ENCODE measurements around the gene SERTAD3. TPM values are rescaled to one million over a fixed set of nuclear protein-coding genes. Genes with fewer than 3 reads are reported as not detected.
A peak's percentile ranks its signal among the peaks of the same experiment; 100 is the strongest.
"Not testable (repeated sequence)": the region's sequence is repeated elsewhere in the genome, so short reads cannot be mapped to it uniquely, and the experiment has no call there.

The SERTAD3 gene
- total RNA-seq, 1 experiment from 2014 or later, result 13.8 TPM

DNA sequence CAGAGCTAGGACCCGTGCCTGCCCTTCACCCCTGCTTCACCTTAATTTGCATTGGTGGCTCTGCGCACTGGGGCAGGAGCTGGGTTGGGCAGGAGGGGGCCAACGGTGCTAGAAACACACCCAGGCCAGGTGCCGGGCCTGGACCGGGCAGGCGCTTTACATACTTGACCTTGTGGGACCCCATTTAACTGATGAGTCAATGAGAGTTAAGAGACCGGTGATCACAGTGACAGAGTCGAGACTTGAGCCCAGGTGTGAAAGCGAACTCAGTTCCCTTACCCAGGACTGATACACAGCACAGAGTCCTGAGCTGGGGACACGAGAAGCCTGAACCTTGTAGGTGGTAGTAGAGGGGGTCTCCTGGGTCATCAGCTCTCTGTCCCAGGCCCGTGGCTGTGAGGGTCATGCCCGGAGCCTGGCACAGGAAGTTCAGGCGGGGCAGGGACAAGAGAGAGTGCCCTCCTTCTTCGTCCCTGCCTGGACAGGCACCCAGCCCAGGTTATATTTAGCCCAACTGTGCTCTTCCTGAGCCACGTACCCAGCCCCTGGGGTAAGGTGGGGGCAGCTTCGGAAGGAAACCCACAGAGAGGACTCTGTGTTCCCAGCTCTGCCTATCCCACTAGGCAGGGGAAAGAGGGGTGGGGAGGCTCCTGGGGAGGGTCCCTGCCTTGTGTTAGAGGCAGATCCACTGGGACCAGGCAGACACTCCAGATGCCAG is 32.9 kb downstream of the SERTAD3 start:
- DNase-seq (ENCODE audit: low read depth), result no peak

DNA sequence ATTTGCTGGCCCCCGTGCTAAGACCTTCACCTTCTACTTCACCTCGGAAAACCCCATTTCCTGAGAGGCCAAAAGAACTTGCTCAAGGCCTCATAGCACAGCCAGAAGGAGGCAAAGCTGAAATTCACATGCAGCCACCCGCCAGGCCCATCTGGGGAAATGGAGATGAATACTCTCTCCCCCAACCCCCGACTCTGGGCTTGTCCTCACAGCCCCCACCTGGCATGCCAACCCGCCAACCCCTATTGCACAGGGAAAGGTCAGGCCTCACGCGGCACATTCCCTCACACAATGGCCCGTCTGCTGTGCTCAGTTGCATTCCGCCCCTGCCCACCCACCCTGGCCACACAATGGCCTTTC is 34.1 kb downstream of the SERTAD3 start:
- no peak for DNase-seq (ENCODE audit: low read depth)

DNA sequence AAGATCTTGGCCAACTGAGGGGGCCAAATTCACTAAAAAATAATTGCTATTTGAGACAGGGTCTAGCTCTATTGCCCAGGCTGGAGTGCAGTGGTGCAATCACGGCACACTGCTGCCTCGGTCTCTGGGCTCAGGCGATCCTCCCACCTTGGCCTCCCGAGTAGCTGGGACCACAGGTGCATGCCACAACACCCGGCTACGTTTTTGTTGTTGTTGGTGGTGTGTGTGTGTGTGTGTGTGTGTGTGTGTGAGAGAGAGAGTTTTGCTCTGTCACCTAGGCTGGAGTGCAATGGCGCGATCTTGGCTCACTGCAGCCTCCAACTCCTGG is 35.6 kb downstream of the SERTAD3 start:
- DNase-seq (ENCODE audit: low read depth), result not testable (repeated sequence)

DNA sequence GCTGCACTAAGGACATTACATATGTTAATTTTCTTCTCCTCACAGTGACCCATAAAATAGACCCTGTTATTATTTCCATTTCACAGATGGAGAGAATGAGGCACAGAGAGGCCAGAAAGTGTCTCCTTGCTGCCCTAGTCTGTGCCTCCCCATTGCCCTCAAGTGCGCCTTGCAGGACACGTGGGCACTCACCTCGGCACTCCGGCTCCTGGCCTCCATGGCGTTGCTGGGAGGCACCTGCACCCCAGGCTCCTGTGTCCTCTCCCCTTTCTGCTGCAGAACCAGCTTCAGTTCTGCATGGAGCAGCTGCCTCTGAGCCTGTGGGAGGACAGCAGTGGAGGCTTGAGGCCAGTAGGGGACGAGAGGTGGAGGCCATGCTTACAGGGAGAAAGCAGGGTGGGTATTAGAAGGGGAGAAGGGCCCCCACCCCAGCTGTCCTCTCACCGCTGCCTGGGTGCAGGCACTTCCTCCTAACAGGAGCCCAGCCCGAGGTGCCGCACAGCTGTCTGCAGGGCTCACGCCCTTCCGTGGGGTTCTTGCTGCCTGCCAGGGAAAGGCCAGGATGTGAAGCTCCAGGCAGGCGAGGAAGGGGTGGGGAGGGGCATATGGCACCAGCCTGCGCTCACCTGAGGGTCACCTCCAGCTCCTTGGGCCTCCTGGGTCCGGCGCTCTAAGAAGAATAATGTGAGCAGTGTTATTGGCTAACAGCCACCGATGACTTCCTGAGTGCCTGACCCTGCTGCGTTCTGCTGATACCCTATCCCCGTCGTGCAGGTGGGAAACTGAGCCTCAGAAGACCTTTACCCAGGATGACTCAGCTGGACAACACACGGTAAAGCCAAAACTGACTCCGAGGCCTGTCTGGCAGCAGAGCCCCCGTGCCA is 36.2 kb downstream of the SERTAD3 start:
- DNase-seq (ENCODE audit: low read depth), result no peak

DNA sequence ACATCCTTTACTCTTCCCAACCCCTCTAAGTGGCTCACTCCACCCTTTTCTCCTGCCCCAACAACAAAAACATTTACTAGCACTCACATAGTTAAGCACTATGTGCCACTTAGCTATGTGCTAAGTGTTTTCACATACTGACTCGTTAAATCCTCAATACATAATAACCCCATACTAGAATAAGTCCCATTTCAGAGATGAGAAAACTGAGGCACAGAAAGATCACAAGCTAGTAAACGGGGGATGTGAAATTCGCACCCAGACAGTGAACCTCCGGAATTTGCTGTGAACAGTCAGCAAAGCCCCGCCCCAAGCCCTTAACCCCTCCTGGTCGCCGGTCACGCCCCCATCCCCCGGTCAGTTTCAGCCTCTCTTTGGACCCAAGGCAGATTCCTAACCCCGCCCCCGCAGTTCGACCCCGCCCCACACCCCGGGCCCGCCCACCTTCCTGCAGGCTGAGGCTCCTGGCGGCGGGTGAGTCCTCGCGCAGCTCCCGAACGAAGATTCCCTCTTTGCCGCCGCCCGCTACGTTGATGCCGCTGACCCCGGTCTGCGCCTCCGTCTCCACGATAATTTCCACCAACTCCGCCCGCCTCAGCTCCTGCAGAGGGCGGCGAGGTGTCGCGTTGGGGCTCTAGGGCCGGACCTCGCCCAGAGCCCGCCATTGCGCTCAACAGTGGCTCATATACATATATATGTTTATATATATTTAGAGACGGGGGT is 40.7 kb downstream of the SERTAD3 start:
- DNase-seq (ENCODE audit: low read depth), result peak; percentile 95

DNA sequence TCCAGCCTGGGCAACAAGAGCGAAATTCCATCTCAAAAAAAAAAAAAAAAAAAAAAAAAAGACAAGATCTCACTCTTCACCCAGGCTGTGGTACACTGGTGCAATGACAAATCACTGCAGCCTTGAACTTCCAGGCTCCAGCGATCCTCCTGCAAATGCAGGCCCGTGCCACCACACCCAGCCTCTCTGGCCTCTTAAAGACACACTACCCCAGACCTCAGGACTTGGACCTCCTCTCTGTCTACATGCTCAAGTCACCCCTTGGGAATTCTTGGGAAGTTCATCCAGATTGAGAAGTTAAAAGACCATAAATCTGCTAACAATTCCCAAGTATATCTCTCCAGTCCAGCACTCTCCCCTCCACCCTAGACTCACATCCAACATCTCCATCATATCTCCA is 43.6 kb downstream of the SERTAD3 start:
- no peak for DNase-seq (ENCODE audit: low read depth)

DNA sequence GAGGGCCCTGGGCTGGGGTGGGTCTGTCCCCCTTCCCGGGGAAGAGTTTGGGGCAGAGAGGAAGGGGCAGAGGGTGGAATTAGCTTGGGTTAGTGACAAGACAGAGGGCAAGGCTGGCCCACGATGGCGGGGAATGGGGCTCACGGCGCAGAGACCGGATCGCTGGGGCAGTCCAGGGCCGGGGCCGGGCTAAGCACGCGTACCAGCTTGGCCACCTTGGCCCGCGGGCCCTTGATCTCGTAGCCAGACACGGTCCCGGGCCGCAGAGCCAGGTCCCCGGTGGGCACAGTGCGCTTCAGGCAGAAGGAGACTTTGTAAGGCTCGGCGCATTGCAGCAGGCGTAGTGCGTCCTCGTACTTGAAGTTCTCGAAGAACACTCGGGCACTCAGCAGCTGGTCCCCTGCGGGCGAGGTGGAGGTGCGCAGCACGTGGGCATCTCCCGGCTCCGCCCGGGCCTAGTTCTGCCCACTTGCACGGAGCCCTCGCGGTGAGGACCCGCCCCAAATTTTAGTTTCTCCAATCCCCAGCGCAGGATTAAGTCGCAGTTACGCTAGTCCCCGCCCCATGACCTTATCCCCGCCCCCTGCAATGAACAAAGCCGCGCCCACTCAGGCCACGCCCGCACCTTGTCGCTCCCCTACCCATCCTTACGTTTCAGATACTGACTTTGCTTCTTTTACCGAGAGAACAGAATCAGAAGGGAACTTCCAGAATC is 45.6 kb downstream of the SERTAD3 start:
- DNase-seq (ENCODE audit: low read depth), result no peak

DNA sequence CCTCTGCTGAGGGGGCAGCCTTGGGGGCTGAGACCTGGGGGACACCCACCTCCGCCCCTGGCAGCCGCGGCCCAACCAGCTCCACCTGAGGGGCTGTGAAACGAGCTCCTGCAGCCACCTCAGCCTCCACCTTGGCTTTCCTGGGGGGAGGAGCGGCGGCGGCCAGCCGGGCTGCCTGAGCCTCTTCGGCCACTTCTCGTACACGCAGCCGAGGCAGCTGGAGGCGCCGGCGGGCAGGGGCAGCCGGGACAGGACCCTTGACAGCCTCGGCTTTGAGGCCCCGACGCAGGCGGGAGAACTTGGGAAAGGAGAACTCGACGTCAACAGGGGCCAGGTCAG is 46.6 kb downstream of the SERTAD3 start:
- no peak for DNase-seq (ENCODE audit: low read depth)

DNA sequence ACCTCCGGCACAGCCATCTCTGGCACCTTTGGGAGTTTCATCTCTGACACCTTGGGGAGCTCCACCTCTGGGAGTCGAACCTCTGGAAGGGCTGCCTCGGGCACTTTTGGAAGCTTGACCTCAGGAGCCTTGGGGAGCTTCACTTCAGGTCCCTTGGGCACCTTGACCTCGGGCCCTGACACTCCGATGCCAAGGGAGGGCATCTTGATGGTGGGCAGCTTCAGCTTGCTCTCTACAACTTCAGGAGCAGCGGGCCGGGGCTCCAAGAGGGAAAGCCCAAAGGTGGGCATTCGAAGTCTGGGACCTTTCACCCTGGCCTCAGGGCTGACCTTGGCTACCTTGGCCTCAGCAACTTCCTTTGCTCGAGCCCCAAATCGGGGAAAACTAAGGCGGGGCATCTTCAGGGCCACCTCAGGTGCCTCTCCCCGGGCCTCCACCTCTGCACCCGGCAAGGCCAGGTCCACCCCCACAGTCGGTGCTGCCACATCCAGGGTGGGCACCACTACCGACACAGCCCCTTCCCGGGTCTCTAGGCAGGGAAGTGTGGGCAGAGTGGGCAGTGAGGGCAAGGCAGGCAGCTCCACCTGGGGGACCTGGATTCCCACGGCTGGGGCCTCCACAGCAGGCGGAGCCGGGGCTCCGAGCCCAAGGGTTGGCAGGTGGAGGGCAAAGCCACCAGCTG is 47.1 kb downstream of the SERTAD3 start:
- no peak for DNase-seq (ENCODE audit: low read depth)

DNA sequence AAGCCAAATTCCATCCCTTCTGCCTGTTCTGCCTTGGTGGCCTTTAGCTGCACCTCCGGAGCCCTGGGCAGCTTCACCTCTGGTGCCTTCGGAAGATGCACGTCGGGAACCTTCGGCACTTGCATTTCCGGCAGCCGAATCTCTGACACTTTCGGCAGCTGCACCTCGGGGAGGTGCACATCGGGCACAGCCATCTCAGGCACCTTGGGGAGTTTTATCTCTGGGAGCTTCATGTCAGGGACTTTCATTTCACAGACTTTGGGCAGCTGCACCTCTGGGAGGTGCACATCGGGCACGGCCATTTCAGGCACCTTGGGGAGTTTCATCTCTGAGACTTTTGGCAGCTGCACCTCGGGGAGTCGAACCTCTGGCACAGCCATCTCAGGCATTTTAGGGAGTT is 48.2 kb downstream of the SERTAD3 start:
- no peak for DNase-seq (ENCODE audit: low read depth)

DNA sequence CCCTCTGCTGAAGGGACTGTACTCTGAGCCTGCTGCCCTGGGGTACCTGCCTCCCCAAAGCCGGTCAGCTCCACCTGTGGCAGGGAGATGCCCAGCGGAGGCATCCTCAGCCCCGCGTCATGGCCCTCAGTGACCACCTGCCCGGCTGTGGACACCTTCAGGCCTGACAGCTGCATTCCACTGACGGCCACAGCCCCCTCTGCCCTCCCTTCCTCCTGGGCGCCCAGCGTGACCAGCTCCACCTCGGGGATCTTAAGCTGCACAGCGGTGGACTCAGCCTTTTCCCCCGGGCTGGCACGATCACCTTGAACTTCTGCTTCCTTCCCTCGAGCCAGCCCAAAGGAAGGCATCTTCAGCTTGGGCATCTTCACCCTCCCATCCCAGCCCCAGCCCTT is 49.3 kb downstream of the SERTAD3 start:
- no peak for DNase-seq (ENCODE audit: low read depth)

DNA sequence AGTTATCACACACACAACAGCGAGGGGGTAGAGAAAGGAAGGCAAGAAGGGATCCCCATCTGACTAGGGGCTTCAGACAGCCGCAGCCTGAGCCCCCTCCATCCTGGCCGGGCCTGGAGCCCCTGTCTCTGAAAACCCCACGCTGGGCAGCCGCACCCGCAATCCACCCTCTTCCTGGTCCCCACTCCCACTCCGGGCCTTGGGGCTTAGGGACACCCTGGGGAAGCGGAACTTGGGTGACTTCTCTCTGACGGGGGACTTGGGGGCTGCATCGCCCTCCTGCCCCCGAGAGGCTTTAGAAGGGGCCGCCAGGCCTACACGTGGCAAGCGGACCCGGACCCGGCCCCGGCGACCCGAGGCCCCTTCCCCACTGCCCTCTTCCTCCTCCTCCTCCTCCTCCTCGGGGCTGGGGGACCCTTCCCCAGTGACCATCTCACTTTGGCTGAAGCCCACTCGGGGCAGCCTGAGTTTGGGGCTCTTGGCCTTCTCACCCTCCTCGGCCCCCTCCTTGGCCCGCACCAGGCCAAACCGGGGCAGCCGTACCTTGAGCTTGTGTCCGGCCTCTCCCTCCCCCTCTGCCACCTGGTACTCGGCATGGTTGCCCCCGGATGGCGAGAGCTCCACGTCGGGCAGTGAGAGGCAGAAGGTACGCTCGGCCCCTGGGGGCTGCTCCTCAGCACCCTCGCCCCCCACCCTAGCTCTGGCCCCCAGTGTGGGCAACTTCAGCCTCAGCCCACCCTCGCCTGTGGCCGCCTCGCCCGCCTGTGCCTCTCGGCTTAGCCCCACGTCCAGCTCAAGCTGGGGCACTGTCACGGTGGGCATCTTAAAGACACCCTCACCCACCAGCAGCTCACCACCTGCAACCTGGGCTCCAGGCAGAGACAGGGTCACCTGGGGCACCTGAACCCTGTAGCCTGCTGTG is 50.0 kb downstream of the SERTAD3 start:
- DNase-seq (ENCODE audit: low read depth), result no peak

DNA sequence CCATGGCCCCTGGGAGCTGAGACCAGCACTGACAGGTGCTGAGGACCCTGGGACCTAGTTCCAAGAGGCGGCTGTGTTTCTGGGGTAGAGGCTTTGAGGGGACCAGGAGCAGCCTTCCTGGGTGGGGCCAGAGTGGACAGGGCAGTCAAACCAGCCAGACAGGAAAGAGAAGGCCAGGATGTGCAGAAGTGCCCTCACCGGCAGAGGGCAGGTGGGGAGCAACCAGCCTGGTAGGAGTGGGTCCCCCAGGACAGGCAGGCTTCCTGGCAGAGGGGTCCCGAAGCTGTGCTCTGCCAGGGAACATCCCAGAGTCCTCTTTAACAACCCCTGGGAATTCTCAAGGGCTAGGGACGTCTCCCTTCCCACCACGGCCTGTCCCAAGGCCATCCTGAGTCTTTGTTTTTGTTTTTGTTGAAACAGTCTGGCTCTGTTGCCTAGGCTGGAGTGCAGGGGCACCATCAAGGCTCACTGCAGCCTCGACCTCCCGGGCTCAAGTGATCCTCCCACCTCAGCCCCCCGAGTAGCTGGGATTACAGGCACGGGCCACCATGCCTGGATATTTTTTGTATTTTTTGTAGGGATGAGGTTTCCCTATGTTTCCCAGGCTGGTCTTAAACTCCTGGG is 51.1 kb downstream of the SERTAD3 start:
- peak; percentile 23 for DNase-seq (ENCODE audit: low read depth)

DNA sequence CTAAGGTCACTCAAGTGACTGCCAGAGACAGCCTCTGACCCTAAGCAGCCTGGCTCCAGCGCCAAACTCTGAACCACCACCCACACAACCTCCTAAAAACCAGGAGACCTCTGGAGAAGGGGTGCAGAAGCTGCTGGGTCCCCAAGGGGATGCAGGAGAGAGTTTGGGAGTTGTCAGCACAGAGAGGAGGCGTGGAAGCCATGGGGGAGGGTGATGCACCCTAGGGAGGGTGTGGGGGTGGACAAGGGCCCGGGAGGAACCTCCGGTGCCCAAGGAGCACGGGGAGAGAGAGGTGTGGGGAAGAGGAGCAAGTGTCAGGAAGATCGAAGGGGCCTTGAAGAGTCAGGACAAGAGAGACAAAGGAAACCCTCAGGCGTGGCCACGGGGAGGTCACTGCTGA is 52.0 kb downstream of the SERTAD3 start:
- no peak for DNase-seq (ENCODE audit: low read depth)

Other genes with a start within 250 kb of the SERTAD3 start
- gene TTC9B, start 226.0 kb downstream of the SERTAD3 start, total RNA-seq (2014; rRNA removed; shearing (Covaris generic)), result not detected in 2 replicates
- gene CCNP, start 217.6 kb downstream of the SERTAD3 start, total RNA-seq (2014; rRNA removed; shearing (Covaris generic)), result 0.39 TPM in 1 of 2 replicates, not detected in the other
- gene AKT2, start 159.0 kb downstream of the SERTAD3 start, total RNA-seq (2014; rRNA removed; shearing (Covaris generic)), result 83.6 and 84.5 TPM in 2 replicates
- gene C19orf47, start 95.9 kb downstream of the SERTAD3 start, total RNA-seq (2014; rRNA removed; shearing (Covaris generic)), result 5.7 and 22.4 TPM in 2 replicates
- gene PLD3, start 95.6 kb downstream of the SERTAD3 start, total RNA-seq (2014; rRNA removed; shearing (Covaris generic)), result 118 and 121 TPM in 2 replicates
- under 0.01 TPM in 1 of 2 replicates, not detected in the other for gene HIPK4, start 54.2 kb downstream of the SERTAD3 start, total RNA-seq (2014; rRNA removed; shearing (Covaris generic))
- 0.71 and 1.6 TPM in 2 replicates for gene PRX, start 31.0 kb downstream of the SERTAD3 start, total RNA-seq (2014; rRNA removed; shearing (Covaris generic))
- 21.1 and 29.2 TPM in 2 replicates for gene SERTAD1, start 18.3 kb downstream of the SERTAD3 start, total RNA-seq (2014; rRNA removed; shearing (Covaris generic))
- gene BLVRB, start 21.4 kb upstream of the SERTAD3 start, total RNA-seq (2014; rRNA removed; shearing (Covaris generic)), result 49.4 and 52.4 TPM in 2 replicates
- gene SPTBN4, start 22.7 kb upstream of the SERTAD3 start, total RNA-seq (2014; rRNA removed; shearing (Covaris generic)), result 0.15 and 1.5 TPM in 2 replicates
- gene SHKBP1, start 132.5 kb upstream of the SERTAD3 start, total RNA-seq (2014; rRNA removed; shearing (Covaris generic)), result 40.6 and 134 TPM in 2 replicates
- gene LTBP4, start 157.0 kb upstream of the SERTAD3 start, total RNA-seq (2014; rRNA removed; shearing (Covaris generic)), result 16.4 and 26.0 TPM in 2 replicates
- gene NUMBL, start 246.3 kb upstream of the SERTAD3 start, total RNA-seq (2014; rRNA removed; shearing (Covaris generic)), result 16.4 and 22.7 TPM in 2 replicates